22Rv1 (cell line): Measurements from ENCODE around the gene LHFPL2.

Experiments
- ZFX ChIP-seq: fragments of 450-650 bp; IDR thresholded peaks from 2 replicates; pipeline ENCODE4 v1.6.1; 2017; ENCODE audit warnings: antibody characterized with exemption, borderline replicate concordance
- TF ChIP-seq, protein P1 (sequence below): fragments of 450-650 bp; IDR thresholded peaks from 2 replicates; pipeline ENCODE4 v1.5.1; 2017; ENCODE audit warnings: mild to moderate bottlenecking

DNA sequence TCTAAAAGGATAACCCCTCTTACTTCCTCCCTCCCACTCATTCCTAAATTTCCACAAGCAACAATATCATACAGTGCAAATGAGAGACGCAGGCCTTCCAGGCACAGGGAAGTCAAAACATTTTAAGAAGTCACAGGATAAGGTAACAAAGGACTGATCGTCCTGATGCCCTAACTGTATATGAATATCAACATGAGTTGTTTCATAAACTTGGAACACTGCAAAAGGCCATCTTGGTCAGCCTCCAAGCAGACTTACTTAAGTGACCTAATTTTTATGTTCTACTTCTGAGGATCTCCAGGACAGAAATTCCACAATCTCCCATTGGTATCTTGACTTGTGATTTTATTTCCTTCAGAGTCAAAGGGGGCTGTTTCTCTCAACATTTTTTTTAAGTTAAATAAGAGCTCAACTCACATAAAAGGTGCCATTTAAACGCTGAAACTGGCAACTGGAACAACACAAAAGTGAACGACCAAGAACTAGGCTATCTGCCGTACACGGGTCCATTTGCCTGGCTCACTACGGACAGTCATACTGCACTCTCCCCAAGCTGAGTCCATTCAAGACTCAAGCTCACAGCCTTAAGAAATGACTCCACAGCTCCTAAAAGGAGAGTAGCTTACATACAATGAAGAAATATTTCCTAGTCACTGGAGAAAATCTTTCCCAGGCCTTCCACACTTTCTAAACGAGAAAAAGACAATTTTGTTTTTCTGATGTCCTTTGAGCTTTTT is 71.3 kb downstream of the LHFPL2 start:
- TF ChIP-seq, protein P1, sequence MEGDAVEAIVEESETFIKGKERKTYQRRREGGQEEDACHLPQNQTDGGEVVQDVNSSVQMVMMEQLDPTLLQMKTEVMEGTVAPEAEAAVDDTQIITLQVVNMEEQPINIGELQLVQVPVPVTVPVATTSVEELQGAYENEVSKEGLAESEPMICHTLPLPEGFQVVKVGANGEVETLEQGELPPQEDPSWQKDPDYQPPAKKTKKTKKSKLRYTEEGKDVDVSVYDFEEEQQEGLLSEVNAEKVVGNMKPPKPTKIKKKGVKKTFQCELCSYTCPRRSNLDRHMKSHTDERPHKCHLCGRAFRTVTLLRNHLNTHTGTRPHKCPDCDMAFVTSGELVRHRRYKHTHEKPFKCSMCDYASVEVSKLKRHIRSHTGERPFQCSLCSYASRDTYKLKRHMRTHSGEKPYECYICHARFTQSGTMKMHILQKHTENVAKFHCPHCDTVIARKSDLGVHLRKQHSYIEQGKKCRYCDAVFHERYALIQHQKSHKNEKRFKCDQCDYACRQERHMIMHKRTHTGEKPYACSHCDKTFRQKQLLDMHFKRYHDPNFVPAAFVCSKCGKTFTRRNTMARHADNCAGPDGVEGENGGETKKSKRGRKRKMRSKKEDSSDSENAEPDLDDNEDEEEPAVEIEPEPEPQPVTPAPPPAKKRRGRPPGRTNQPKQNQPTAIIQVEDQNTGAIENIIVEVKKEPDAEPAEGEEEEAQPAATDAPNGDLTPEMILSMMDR = no peak
- TF ChIP-seq ZFX = no peak
